ENCODE data around the gene MS4A10.

DNA sequence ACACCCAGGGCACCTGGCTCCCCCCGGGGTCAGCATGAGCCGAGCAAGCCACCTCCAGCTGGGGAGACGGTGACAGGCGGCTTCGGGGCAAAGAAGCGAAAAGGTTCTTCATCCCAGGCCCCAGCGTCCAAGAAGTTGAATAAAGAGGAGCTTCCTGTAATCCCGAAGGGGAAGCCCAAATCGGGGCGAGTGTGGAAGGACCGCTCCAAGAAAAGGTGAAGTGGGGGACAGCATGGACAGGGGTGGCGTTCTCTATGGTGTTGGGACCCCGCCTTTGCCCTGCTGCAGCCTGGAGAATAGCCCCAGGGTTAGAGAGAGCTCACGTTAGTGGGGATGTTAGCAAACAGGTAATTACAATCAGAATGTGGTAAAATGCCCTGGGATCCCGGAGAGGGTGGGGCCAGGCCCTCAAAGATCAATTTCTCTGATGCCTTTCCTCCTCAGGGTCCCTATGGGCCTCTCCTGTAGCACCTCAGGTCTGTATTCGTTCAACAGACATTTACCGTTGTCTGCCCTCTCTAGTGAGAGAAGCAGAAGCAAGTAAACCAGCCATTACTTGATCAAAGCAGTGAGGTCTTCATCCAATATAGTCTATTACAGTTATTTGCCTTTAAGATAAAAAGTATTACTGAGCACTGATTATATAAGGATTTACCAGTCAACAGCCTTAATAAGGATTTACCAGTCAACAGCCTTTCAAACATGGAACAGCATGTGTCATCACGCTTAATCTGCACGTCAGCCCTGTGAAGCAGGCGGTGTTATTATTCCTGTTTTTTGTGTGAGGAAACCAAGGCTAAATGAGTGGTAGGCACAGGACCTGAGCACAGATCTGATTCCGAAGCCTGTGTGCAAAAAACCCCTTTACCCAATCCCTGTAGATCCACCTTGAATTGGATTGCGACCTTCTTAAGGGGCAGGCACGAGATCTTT, 57.8 kb downstream of the MS4A10 start:
- TF ChIP-seq POLR2A (IDR thresholded peaks at IDR 0.05): no peak
- TF ChIP-seq, protein P1, sequence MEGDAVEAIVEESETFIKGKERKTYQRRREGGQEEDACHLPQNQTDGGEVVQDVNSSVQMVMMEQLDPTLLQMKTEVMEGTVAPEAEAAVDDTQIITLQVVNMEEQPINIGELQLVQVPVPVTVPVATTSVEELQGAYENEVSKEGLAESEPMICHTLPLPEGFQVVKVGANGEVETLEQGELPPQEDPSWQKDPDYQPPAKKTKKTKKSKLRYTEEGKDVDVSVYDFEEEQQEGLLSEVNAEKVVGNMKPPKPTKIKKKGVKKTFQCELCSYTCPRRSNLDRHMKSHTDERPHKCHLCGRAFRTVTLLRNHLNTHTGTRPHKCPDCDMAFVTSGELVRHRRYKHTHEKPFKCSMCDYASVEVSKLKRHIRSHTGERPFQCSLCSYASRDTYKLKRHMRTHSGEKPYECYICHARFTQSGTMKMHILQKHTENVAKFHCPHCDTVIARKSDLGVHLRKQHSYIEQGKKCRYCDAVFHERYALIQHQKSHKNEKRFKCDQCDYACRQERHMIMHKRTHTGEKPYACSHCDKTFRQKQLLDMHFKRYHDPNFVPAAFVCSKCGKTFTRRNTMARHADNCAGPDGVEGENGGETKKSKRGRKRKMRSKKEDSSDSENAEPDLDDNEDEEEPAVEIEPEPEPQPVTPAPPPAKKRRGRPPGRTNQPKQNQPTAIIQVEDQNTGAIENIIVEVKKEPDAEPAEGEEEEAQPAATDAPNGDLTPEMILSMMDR (IDR thresholded peaks at IDR 0.05): no peak
